ENCODE data around the gene PKP4.

PKP4 gene

DNA sequence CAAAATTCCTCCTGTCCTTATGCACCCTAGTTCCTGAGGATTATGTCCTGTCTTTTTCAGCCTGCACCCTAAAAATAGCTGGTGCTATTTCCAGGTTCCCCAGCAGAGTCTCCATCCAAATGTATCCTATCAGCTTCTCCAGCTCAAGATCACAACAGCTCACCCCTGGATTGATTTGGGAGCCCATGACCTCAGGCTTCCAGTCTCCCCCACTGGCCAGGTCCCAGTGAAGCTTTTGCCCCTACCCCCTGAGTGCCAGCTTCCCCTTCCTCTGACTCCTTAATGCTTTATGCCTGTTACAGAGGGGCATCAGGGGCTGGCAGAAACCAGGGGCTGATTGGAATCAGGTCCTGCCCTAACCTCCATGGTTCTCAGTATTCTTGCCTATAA lies 261.4 kb downstream of the PKP4 start:
- no peak for DNase-seq (ENCODE audit: low spot score)

DNA sequence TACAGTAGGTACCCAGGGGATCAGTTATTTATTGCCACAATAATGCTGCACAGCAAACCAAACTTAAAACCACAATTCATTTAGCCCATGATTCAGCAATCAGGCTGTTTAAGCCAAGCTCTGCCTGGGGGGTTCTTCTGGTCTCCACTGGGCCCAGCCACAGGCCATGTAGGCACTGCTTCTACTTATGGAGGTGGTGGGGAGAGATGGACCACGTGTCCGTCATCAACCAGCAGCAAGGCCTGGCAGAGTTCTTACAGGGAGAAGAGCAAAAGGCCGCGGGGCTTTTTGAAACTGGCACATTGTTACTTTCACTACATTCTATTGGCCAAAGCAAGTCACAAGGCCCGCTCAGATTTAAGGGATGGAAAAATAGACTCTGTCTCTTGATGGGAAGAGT lies 262.1 kb downstream of the PKP4 start:
- no peak for DNase-seq (ENCODE audit: low spot score)

DNA sequence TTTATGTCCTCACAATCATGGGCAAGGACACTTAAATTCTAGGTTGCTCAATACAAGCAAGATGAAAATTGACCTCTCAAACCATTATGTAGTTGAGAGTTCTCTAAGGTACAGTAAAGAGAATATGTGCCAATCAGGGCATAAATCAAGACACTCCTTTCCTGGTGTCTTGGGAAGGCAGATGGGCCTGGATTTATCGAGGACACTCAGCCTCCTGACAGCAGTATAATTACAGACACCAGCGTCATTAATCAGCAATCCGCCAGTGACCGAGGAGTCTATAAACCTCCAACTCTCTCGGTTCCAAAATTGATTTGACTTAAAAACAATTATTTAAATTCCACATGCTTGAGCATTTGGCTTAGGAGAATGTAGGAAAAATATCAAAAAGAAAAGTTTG lies 262.7 kb downstream of the PKP4 start:
- DNase-seq (ENCODE audit: low spot score), result no peak

DNA sequence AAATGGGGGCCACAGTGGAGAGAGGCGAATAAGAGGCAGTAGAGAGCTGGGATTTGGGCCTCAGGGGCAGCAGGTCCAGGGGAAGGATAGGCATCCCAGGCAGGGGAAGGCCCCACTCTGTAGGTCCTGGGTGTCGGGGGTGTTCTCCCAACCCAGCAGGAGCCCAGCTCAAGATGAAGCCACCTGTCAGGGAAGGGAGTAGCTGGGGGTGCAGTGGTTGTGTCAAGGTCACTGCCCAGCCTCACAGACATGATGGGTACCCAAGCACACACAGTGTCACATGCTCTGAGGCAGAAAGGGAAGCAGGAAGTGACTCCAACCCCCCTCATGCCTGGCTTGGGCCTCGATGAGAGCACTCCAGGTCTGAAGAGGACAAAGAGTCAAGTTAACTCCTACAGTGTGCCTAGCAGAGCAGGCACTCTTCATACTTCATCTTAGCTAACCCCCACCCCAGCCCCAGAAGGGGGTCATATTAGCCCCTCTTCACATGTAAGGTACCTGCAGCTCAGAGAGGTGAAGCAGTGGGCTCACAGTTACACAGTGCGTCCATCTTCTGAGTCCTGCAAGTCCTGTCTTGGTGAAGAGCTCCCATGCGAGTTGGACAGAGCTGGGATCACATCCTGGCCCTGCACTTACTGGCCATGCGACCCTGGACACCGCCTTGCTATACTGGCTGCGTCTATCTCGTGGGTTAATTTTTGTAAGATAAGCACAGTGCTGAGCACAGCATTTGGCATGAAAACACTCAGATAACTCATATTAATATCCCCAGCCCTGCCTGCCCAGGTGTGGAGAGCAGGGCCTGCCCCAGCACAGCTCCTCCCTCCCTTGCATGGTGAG lies 265.7 kb downstream of the PKP4 start:
- DNase-seq (ENCODE audit: low spot score), result no peak

DNA sequence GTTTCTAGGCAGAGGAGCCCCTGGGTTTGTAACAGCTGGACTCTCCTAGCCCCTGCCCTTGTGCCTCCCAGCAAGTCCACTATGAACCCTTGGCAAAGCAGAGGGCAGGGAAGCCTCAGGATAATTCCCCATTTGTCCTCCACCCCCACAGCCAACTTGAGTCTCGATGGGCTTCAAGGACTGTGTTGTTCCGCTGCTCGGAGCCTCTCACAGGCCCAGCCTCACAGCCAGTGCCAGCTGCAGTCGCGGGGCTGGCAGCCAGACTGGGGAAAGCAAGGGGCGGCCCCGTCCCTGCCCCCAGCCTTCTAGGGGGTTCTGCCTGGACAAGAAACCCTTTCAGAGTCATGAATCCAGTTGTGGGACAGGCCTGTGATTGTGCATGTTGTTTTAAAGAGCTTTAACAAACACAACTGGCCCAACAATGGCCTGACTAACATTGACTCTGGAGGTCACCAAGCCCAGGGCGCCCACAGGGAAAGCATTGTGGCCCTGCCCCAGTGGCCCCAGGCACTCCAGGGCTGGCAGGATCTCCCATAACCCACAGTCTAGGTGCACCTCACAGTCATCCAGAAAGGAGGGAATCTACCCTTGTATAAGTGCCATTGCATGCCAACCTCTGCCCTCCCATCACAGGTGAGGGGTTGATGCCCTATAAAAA lies 266.6 kb downstream of the PKP4 start:
- no peak for DNase-seq (ENCODE audit: low spot score)

DNA sequence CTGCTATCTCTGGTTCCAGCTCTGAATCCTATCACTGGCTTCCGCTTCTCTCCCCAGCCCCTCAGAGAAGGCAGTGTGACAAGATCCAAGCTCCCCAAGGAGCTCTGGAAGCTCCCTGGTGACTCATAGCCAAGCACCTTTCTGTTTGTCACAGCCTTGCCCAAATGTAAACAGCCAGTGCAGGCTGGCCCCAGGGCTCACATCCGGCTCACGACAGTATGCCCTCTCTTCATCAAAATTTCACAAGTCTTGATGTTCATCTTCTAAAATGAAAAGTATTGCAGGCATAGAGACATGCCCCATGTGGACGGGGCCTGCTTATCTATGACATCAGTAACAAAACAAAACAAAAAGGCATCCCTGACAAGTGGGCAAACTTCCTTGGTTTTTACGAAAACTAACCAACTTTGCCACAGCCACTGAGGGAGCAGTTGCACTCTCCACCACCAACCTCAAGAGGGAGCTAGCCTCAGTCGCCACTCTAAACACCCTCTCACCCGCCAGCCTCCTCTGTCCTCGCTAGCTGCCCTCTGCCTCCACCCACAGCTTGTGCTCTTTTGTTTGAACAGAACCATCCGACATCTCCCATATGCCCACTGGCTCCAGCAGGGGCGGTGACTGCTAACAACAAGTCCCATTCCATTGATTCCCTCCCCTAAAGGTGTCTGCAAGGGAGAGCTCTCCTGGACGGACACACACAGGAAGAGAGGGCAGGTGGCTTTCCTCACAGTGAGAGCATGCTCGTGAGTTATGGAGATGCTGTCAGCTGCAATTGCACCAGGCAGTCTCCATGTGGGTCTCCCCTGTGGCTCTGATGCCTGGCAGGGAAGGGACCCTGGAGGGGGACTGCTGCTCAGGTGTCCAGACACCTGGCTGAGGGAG lies 267.4 kb downstream of the PKP4 start:
- peak; percentile 24 for DNase-seq (ENCODE audit: low spot score)

DNA sequence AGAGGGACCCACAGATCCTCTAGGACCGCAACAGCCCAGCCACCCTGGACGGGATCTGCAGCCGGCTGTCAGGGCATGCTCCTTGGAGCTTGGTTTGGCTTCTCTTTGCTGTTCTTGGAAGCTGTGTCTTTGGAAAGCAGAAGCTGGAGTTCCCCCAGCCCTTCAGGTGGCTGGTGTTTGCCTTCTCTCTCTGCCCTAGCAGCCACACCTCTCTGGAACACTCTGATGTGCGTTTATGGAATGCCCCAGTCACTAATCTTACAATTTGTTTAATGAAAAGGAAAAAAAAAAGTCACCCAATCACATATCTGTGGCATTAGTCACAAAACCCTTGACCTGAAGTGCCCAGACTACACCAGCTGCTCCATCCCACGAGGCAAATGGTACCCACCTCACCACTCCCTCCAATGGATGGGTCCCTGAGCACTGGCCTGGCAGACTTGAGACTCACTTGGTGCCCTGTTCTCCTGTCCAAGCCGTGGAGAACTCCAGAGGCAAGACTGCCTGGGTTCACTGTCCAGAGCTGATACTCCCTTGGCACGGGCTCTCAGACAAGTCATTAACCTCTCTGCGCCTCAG lies 268.1 kb downstream of the PKP4 start:
- DNase-seq (ENCODE audit: low spot score), result no peak

DNA sequence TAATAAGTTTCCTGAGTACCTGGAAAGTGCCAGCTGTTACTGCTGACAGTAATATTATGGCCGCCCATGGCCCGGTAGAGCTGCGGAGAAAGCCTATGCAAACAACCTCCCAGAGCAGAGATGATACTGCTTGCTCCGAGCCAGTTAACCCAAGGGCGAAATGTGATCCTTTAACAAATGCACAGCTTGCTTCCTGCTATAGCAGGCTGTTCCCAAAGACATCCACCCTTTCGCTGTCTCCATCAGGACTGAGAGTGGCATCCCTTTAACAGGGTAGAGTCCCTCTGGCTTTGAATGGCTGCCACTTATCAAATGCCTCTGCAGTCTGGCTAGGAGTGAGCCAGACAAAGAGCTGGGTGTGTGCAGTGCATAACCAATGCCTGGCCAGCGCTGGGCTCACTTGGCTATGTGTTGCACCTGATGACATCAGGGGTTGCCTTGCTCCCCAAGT lies 268.7 kb downstream of the PKP4 start:
- no peak for DNase-seq (ENCODE audit: low spot score)

DNA sequence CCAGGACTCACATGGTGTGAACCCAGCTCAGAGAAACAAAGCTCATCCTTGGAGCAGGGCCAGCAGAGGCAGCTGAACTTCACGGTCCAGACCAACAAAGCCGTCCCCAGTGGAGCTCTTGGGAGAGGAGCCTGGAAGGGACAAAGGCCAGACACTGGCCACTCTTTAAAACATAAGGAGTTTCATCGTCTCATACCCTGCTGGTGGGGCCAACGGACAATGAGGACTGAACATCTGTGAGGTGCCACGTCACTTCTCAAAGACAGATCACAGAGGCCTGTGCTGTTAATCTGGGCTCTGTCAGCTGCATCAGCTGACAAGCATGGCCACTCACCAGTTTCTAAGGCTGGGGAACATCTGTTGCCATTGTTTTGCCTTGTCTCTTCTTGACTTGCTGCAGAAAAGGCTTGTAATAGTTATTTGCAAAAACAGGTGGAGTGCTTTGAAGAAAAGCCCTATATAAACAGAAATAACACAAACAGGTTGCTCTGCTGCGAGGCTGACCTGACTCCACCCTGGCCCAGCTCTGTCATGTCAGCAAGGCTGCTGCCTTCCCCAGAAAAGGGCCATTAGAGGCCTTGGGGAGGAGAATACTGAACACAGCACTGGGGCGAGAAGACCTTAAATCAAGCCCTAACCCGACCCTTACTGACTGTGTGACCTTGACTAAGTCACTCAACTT lies 270.3 kb downstream of the PKP4 start:
- peak; percentile 26 for DNase-seq (ENCODE audit: low spot score)

DNA sequence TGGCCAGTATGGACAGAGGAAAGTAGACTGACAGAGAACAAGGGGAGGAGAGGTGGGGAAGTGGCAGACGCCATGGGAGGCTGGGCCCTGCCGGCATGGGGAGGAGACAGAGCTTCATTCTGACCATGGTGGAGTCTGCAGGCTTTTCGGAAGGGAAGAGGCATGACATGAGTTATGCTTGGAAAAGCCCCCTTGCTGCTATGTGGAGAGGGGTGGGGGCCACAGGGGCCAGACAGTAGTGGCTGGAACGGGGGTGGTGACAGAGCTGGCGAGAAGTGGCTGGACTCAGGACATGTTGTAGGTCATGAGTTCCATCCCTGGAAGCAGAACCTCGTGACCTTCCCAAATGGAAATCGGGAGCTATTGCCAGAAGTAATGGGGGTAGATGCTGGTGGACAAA lies 271.7 kb downstream of the PKP4 start:
- no peak for DNase-seq (ENCODE audit: low spot score)

DNA sequence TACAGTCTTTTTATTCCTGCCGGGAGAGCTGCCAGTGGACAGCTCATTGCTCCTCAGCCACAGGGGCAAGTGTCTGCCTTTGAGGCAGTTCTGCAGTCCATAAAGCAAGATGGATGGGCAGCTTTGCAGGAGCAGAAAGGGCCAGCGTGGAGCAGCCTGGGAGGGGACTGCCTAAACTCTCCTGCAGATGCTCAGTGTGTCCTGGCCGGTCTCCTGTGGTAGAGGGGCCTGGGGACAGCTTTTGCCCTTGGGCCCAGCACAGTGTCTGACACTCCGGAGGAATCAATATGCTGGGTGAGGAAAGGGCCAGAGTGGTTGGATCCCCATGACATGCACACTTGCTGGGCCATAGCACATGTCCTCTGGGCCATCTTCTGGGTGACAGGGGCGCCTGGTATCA lies 272.7 kb downstream of the PKP4 start:
- DNase-seq (ENCODE audit: low spot score), result no peak

DNA sequence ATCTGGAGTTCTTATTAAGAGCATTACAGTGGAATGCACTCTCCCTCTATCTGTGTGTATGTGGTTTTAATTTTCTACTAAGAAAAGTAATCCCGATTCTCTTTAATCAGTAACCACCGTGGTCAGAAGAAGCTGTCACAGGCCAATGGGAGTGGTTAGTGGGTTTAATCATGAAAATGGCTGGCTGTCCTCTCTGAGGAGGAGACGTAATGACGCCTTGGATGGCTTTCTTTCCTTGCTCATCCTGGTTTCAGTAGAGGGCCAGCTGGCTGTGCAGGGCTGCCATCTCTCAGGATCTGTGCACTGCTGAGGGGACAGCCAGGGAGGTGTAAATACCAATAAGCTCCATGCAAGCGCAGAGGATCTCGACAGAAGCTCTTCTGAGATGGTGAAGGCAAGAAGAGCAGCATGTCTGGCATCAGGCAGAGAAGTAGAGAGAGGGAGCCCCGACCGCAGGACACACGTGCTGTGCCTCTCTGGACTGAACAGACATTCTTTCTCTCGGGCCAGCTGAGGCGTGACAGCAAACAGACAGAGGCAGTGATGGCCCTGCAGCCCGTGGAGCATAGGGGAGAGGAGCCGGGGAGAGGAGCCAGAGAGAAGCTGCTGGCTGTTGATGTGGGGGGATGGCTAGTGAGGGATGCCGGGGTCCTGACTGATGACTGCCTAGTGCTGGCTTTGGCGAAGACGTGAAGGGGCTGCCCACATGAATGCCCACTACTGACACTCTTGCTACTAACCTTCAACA lies 273.3 kb downstream of the PKP4 start:
- DNase-seq (ENCODE audit: low spot score), result no peak

DNA sequence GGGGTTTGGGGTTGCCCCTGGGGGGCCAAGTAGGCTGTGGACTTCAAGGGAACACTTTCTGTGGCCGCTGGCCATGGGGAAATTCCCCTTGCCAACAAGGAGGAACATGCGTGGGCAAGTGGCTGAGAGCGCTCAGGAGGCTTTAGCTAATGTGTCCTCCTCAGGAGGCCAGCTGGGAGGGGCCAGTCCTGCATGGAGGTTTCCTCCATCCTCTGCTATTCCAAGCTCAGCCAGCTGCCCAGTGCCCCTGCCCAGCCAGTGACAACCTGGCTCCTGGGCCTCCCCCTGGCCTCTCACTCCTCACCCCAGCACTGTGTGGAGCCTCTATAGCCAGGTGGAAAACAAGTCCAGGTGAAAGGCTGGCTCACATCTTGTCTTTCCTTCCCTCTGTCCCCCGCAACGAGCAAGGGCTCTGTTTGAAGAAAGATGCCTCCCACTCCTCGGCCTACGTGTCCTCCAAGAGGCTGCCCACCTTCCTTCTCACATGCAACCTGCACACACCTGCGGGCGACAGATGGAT lies 273.9 kb downstream of the PKP4 start:
- no peak for DNase-seq (ENCODE audit: low spot score)

DNA sequence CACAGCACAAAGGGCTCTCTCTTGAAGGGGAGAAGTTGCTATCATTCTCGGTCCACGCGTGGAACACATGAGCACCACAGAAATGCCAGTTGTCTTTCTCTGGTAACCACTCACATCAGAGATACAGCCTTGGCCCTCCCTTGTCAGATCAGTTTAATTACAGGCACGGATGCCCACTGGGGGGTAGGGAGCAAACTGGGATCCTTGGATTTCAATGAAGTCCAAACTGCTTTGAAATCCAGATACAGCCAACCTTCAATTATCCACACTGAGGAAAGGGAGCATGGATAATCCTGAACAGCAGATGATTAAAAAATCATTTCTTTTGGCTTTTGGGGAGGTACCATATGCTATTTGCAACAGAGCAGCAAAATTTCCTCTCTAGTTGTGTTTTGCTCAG lies 274.6 kb downstream of the PKP4 start:
- DNase-seq (ENCODE audit: low spot score), result no peak

Measured in NAMALWA (cell line).